Measurements from ENCODE around the gene PIGC. TPM values are rescaled to one million over a fixed set of nuclear protein-coding genes. Genes with fewer than 3 reads are reported as not detected.

Gene PIGC
- total RNA-seq, 1 donor from 2014 or later = 28.0 TPM

GRCh38 chr1:172466795-172467407 is 23.0 kb upstream of the PIGC start:
- no peaks in the 10 kb centered on the region for H3K27me3 ChIP-seq (ENCODE audit: control insufficient read depth, insufficient read depth, low read length)
- H3K4me3 ChIP-seq (ENCODE audit: low read depth, low read length) = no peak overlapping the region
- no peaks in the 10 kb centered on the region for H3K36me3 ChIP-seq (ENCODE audit: control insufficient read depth, insufficient read depth, low read length)
- TF ChIP-seq CTCF (IDR thresholded peaks at IDR 0.05; ENCODE audit: insufficient read depth, low read length, poor library complexity, severe bottlenecking) = no peak
- peak; percentile 51 for DNase-seq (ENCODE audit: low read depth)

- no peak for TF ChIP-seq CTCF (IDR thresholded peaks at IDR 0.05; ENCODE audit: insufficient read depth, low read length, poor library complexity, severe bottlenecking)
- DNase-seq (ENCODE audit: low read depth) = no peak
- H3K27me3 ChIP-seq (ENCODE audit: control insufficient read depth, insufficient read depth, low read length) = no peaks in the 10 kb centered on the region
- H3K36me3 ChIP-seq (ENCODE audit: control insufficient read depth, insufficient read depth, low read length) = no peaks in the 10 kb centered on the region
- H3K4me3 ChIP-seq (ENCODE audit: low read depth, low read length) = no peak overlapping the region
These were observed 21.7 kb upstream of the PIGC start for GRCh38 chr1:172465617-172466016.

GRCh38 chr1:172460887-172461315 is 17.0 kb upstream of the PIGC start:
- no peak for DNase-seq (ENCODE audit: low read depth)
- TF ChIP-seq CTCF (IDR thresholded peaks at IDR 0.05; ENCODE audit: insufficient read depth, low read length, poor library complexity, severe bottlenecking) = no peak
- H3K4me3 ChIP-seq (ENCODE audit: low read depth, low read length) = no peak overlapping the region
- H3K27me3 ChIP-seq (ENCODE audit: control insufficient read depth, insufficient read depth, low read length) = no peaks in the 10 kb centered on the region
- no peaks in the 10 kb centered on the region for H3K36me3 ChIP-seq (ENCODE audit: control insufficient read depth, insufficient read depth, low read length)

GRCh38 chr1:172460177-172460576 is 16.3 kb upstream of the PIGC start:
- no peak for TF ChIP-seq CTCF (IDR thresholded peaks at IDR 0.05; ENCODE audit: insufficient read depth, low read length, poor library complexity, severe bottlenecking)
- H3K27me3 ChIP-seq (ENCODE audit: control insufficient read depth, insufficient read depth, low read length) = no peaks in the 10 kb centered on the region
- DNase-seq (ENCODE audit: low read depth) = no peak
- H3K36me3 ChIP-seq (ENCODE audit: control insufficient read depth, insufficient read depth, low read length) = no peaks in the 10 kb centered on the region
- H3K4me3 ChIP-seq (ENCODE audit: low read depth, low read length) = no peak overlapping the region

- H3K27me3 ChIP-seq (ENCODE audit: control insufficient read depth, insufficient read depth, low read length) = no peaks in the 10 kb centered on the region
- no peak for TF ChIP-seq CTCF (IDR thresholded peaks at IDR 0.05; ENCODE audit: insufficient read depth, low read length, poor library complexity, severe bottlenecking)
- H3K36me3 ChIP-seq (ENCODE audit: control insufficient read depth, insufficient read depth, low read length) = no peaks in the 10 kb centered on the region
- no peak overlapping the region for H3K4me3 ChIP-seq (ENCODE audit: low read depth, low read length)
- DNase-seq (ENCODE audit: low read depth) = no peak
These were observed 13.7 kb upstream of the PIGC start for GRCh38 chr1:172457479-172458130.
